ENCODE measurements around the gene KISS1.

- TF ChIP-seq CTCF (conservative IDR thresholded peaks at IDR 0.05; ENCODE audit: low read length) = no peak
- TF ChIP-seq EZH2phosphoT487 (IDR thresholded peaks at IDR 0.05; ENCODE audit: borderline replicate concordance, low read depth, low read length) = no peak
These were observed 19.2 kb downstream of the KISS1 start for GRCh38 chr1:204177133-204177532.
